ENCODE data around the gene KIF16B.

GRCh38 chr20:16446246-16446645, 127.0 kb downstream of the KIF16B start:
- TF ChIP-seq REST (IDR thresholded peaks at IDR 0.05; ENCODE audit: insufficient read depth in 1 of 2, low read depth in 2 of 2, low read length in 2 of 2) (no peak), SIN3A (IDR thresholded peaks at IDR 0.05; ENCODE audit: borderline replicate concordance, insufficient read depth, low read length) (no peak), POLR2AphosphoS5 (IDR thresholded peaks at IDR 0.05; ENCODE audit: low read depth, low read length) (no peak)
